ENCODE measurements around the gene CERS6.

DNA sequence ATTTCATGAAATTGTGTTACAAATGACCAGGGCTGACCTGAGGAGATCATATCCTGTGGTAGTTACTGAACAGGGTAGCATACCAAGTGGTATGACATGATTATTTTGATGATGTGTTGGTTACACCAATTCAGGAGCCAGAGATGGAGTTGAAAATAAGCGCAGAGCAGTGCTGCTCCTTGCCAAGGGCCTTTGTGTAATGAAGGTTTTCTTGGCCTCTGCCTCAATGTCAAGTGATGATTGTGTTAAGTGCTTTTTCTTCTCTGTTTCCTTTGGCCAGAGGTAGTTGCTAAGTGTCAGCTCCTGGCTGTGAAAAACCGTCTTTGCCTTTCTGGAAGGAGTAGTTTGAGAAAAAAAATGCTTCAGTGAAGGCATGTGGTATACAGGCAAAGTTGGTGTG lies 131.2 kb downstream of the CERS6 start:
- TF ChIP-seq RARB (CRISPR knock-in tag; IDR thresholded peaks at IDR 0.05) (no peak), TCF4 (CRISPR knock-in tag; IDR thresholded peaks at IDR 0.05; ENCODE audit: borderline replicate concordance) (no peak), POU6F1 (CRISPR knock-in tag; IDR thresholded peaks at IDR 0.05; ENCODE audit: borderline replicate concordance, low read depth) (no peak)
- TF ChIP-seq, protein P1, sequence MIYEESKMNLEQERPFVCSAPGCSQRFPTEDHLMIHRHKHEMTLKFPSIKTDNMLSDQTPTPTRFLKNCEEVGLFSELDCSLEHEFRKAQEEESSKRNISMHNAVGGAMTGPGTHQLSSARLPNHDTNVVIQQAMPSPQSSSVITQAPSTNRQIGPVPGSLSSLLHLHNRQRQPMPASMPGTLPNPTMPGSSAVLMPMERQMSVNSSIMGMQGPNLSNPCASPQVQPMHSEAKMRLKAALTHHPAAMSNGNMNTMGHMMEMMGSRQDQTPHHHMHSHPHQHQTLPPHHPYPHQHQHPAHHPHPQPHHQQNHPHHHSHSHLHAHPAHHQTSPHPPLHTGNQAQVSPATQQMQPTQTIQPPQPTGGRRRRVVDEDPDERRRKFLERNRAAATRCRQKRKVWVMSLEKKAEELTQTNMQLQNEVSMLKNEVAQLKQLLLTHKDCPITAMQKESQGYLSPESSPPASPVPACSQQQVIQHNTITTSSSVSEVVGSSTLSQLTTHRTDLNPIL (CRISPR knock-in tag; IDR thresholded peaks at IDR 0.05; ENCODE audit: low read depth), result no peak
